Activated T-cell treated with anti-CD3 and anti-CD28 coated beads, Interleukin-2, amount 50 U/mL, for 4 hours (primary cell): ENCODE data around the gene LRPAP1. TPM values are rescaled to one million over a fixed set of nuclear protein-coding genes. Genes with fewer than 3 reads are reported as not detected.

Experiments used
- ATAC-seq, 2 donors: fragments of 200-7000 bp; cut with Tn5 transposase; one replicate each; pipeline ENCODE4 v1.10.0; 2021
- DNase-seq: peaks from one replicate; pipeline ENCODE4 v3.0.0-alpha.2; 2020
- H3K27me3 Mint-ChIP-seq: one replicate; pipeline ENCODE4 v1.8.0; 2021; ENCODE audit warnings: low read depth, mixed read lengths
- H3K36me3 Mint-ChIP-seq: one replicate; pipeline ENCODE4 v1.8.0; 2022; ENCODE audit warnings: mixed read lengths; ENCODE audit not compliant: insufficient read depth
- H3K4me1 Mint-ChIP-seq: one replicate; pipeline ENCODE4 v1.8.0; 2021; ENCODE audit warnings: low read depth, mixed read lengths
- H3K4me3 Mint-ChIP-seq: one replicate; pipeline ENCODE4 v1.8.0; 2021; ENCODE audit warnings: mild to moderate bottlenecking, moderate library complexity, mixed read lengths
- H3K9me3 Mint-ChIP-seq: one replicate; pipeline ENCODE4 v1.8.0; 2021; ENCODE audit warnings: mixed read lengths
- total RNA-seq, 3 donors: library from RNA; stranded (reverse); gene quantifications; one replicate each; pipeline ENCODE4 v1.2.1, GENCODE V29; 2021

LRPAP1 gene
- total RNA-seq, 3 donors from 2014 or later = 111 to 145 (median 118) TPM

DNA sequence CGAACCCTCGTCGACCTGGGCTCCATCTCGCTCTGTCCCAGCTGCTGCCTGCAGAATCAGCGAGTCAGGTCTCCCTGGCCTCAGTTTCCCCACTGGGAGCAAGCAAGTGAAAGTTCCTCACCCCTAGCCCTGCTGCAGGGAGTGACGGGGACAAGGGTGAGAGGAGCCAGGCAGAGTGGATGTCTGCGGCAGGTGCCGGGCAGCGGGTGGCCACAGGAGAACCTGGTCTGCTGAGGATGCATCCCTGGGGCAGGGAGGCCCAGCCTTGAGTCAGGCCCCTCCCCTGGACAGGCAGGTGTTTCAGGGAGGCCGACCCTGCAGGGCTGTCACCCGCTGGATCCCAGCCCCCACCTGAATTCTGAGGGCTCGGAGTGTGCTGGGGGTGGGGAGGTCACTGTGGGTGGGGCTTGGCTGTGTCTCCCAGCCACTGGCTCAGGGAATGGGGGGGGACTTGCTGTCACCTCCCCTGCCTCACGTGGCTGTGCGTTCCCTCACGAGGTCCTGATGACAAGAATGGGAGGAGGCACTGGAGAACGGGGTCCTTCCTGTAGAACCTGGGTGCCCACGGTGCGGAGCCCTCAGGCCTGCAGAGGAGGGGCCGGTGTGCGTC, 33.2 kb downstream of the LRPAP1 start:
- ATAC-seq = no peak
- Mint-ChIP-seq H3K36me3 (peaks cover 5% of the 10 kb centered on the region), H3K9me3 (no peaks in the 10 kb centered on the region), H3K27me3 (peaks cover 3% of the 10 kb centered on the region), H3K4me3 (no peak overlapping the region), H3K4me1 (peaks cover 4% of the 10 kb centered on the region)
- no peak for DNase-seq

GRCh38 chr4:3498407-3498806, 33.8 kb downstream of the LRPAP1 start:
- no peak for ATAC-seq
- Mint-ChIP-seq H3K4me1 (peaks cover 2% of the 10 kb centered on the region), H3K27me3 (peaks cover 3% of the 10 kb centered on the region), H3K9me3 (no peaks in the 10 kb centered on the region), H3K4me3 (no peak overlapping the region), H3K36me3 (peaks cover 2% of the 10 kb centered on the region)
- DNase-seq = no peak

GRCh38 chr4:3497523-3498389, 34.5 kb downstream of the LRPAP1 start:
- DNase-seq (no peak), ATAC-seq (no peak)
- Mint-ChIP-seq H3K4me3 (no peak overlapping the region), H3K4me1 (no peaks in the 10 kb centered on the region), H3K9me3 (no peaks in the 10 kb centered on the region), H3K36me3 (no peaks in the 10 kb centered on the region), H3K27me3 (peaks cover 3% of the 10 kb centered on the region)

- Mint-ChIP-seq H3K9me3 (no peaks in the 10 kb centered on the region), H3K4me3 (no peak overlapping the region)
- no peak for ATAC-seq
Measured at GRCh38 chr4:3497095-3497494, 35.1 kb downstream of the LRPAP1 start.

GRCh38 chr4:3496021-3496420, 36.2 kb downstream of the LRPAP1 start:
- no peaks in the 10 kb centered on the region for H3K4me1 Mint-ChIP-seq
- no peaks in the 10 kb centered on the region for H3K36me3 Mint-ChIP-seq
- peaks cover 14% of the 10 kb centered on the region for H3K27me3 Mint-ChIP-seq
- ATAC-seq (no peak), DNase-seq (no peak)
- H3K9me3 Mint-ChIP-seq = no peaks in the 10 kb centered on the region
- no peak overlapping the region for H3K4me3 Mint-ChIP-seq

More at GRCh38 chr4:3497095-3497494, 35.1 kb downstream of the LRPAP1 start:
- Mint-ChIP-seq H3K4me1 (no peaks in the 10 kb centered on the region), H3K36me3 (no peaks in the 10 kb centered on the region), H3K27me3 (peaks cover 4% of the 10 kb centered on the region)
- DNase-seq = no peak

GRCh38 chr4:3495204-3495975, 36.8 kb downstream of the LRPAP1 start:
- DNase-seq = no peak
- no peaks in the 10 kb centered on the region for H3K36me3 Mint-ChIP-seq
- ATAC-seq = no peak
- no peak overlapping the region for H3K4me3 Mint-ChIP-seq
- no peaks in the 10 kb centered on the region for H3K9me3 Mint-ChIP-seq
- H3K27me3 Mint-ChIP-seq = peaks cover 16% of the 10 kb centered on the region
- H3K4me1 Mint-ChIP-seq = no peaks in the 10 kb centered on the region

- peaks cover 19% of the 10 kb centered on the region for H3K27me3 Mint-ChIP-seq
Measured at GRCh38 chr4:3494462-3494871, 37.8 kb downstream of the LRPAP1 start.

GRCh38 chr4:3493720-3494461, 38.3 kb downstream of the LRPAP1 start:
- H3K9me3 Mint-ChIP-seq = no peaks in the 10 kb centered on the region
- no peak overlapping the region for H3K4me3 Mint-ChIP-seq
- no peak for DNase-seq
- no peaks in the 10 kb centered on the region for H3K4me1 Mint-ChIP-seq
- H3K36me3 Mint-ChIP-seq = no peaks in the 10 kb centered on the region
- peak in 1 of 2 donors; percentile 15 for ATAC-seq
- peaks cover 21% of the 10 kb centered on the region for H3K27me3 Mint-ChIP-seq

More at GRCh38 chr4:3494462-3494871, 37.8 kb downstream of the LRPAP1 start:
- Mint-ChIP-seq H3K4me3 (no peak overlapping the region), H3K4me1 (no peaks in the 10 kb centered on the region), H3K9me3 (no peaks in the 10 kb centered on the region), H3K36me3 (no peaks in the 10 kb centered on the region)
- DNase-seq = no peak
- ATAC-seq = no peak

DNA sequence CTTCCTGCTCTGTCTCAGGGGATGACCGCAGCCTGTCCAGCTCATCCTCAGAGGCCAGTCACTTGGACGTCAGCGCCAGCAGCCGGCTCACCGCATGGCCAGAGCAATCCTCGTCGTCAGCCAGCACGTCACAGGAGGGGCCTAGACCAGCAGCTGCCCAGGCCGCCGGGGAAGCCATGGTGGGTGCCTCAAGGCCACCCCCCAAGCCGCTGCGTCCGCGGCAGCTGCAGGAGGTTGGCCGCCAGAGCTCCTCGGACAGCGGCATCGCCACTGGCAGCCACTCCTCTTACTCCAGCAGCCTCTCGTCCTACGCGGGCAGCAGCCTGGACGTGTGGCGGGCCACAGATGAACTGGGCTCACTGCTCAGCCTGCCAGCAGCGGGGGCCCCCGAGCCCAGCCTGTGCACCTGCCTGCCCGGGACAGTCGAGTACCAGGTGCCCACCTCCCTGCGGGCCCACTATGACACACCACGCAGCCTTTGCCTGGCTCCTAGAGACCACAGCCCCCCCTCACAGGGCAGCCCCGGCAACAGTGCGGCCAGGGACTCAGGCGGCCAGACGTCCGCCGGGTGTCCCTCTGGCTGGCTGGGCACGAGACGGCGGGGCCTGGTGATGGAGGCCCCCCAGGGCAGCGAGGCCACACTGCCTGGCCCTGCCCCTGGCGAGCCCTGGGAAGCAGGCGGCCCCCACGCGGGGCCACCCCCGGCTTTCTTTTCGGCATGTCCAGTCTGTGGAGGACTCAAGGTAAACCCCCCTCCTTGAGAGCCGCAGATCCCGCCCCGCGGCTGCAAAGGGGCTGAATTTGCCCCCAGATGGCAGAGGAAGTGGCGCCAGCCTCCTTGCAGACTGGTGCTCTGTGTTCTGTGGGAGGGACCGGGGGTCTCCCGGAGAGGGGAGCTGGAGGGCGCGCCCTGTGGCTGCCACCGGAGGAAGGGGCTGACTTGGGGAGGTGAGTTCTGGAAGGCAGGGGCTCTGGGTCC, 39.2 kb downstream of the LRPAP1 start:
- no peak for ATAC-seq
- Mint-ChIP-seq H3K36me3 (no peaks in the 10 kb centered on the region), H3K4me1 (no peaks in the 10 kb centered on the region), H3K27me3 (peaks cover 24% of the 10 kb centered on the region), H3K4me3 (no peak overlapping the region), H3K9me3 (no peaks in the 10 kb centered on the region)
- no peak for DNase-seq

GRCh38 chr4:3491681-3492405, 40.4 kb downstream of the LRPAP1 start:
- Mint-ChIP-seq H3K36me3 (no peaks in the 10 kb centered on the region), H3K27me3 (peaks cover 24% of the 10 kb centered on the region), H3K4me3 (no peak overlapping the region), H3K9me3 (no peaks in the 10 kb centered on the region), H3K4me1 (no peaks in the 10 kb centered on the region)
- ATAC-seq = no peak
- no peak for DNase-seq

DNA sequence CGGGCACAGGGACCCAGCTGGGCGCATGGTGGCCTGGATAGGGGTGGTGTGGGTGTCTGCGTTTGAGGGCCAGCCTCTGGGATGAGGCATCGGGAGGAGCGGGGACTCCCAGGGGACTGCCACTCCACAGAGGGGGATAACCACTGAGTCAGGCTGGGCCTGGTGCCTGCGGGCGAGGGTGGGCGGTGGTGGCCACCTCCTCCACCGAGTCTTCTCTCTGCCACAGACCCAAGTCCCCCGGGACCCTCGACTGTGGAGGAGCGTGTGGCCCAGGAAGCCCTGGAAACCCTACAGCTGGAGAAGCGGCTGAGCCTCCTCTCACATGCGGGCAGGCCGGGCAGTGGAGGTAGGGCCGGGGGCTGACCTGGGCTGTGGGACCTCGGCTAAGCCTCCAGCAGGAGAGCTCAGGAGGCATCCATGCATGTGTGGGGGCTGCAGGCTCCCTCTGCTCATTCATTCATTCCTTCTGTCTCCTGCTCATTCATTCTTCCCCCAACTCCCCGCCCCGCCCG, 42.7 kb downstream of the LRPAP1 start:
- DNase-seq (no peak), ATAC-seq (peak in 1 of 2 donors; percentile 12)
- Mint-ChIP-seq H3K27me3 (peaks cover 24% of the 10 kb centered on the region), H3K4me3 (no peak overlapping the region), H3K4me1 (peaks cover 2% of the 10 kb centered on the region), H3K9me3 (no peaks in the 10 kb centered on the region), H3K36me3 (no peaks in the 10 kb centered on the region)

DNA sequence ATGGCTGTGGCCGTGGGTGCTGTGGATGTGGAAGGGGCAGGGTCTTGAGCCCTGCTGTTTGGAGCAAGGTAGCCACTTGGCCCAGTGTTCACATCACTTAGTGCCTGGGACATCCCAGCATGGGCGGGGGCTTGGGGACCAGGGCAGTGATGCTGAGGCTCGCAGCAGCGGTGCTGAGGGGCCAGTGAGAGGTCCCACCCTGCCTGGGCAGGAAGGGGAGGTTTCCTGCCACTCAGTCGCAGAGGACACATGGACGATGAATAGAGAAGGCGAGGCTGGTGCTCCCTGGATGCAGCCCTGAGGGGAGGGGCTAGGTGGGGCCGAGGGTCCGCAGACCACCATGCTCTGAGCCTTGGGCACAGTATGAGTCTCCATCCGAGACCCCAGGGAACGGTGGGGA, 43.4 kb downstream of the LRPAP1 start:
- H3K4me1 Mint-ChIP-seq = peaks cover 2% of the 10 kb centered on the region
- peaks cover 28% of the 10 kb centered on the region for H3K27me3 Mint-ChIP-seq
- DNase-seq (no peak), ATAC-seq (no peak)
- no peak overlapping the region for H3K4me3 Mint-ChIP-seq
- H3K36me3 Mint-ChIP-seq = no peaks in the 10 kb centered on the region
- H3K9me3 Mint-ChIP-seq = no peaks in the 10 kb centered on the region
